Testis (tissue), 2 donors: ENCODE data around the gene USP27X.

Source experiments
- CTCF ChIP-seq, 3 experiments: fragments of 450-650 bp in 2 of 3; fragments of 200-600 bp in 1 of 3; sonication (generic) in 1 of 3; IDR thresholded peaks; one replicate each; pipeline ENCODE4 v1.5.1; 2016 to 2019; ENCODE audit warnings: antibody characterized with exemption in 3 of 3, mild to moderate bottlenecking in 2 of 3, moderate library complexity in 1 of 3
- POLR2A ChIP-seq: fragments of 450-650 bp; IDR thresholded peaks from one replicate; pipeline ENCODE4 v1.6.1; 2017; ENCODE audit warnings: antibody characterized with exemption, mild to moderate bottlenecking, moderate library complexity

DNA sequence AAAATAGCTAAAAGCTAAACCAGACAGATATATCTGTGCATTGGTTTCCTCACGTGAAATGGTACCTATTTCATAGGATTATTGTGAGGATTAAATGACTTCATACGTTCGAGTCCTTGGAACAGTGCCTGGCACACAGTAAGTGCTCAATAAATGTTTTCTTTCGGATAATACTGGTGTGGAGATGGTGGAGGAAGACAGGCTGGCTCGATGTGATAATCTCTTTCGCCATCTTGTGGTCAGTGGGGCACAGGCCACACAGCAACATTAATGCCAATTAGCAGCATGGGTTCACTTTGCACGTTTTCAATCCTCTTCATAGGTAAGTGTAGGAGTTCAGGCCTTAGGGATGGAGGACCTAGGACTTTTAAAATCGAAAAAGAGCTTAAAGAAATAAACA is 40.9 kb upstream of the USP27X start:
- TF ChIP-seq CTCF (IDR thresholded peaks at IDR 0.05) (peak in 2 of 3 experiments; percentile 46 to 53), POLR2A (no peak)
